ENCODE data around the gene ALG10B.

ALG10B gene

DNA sequence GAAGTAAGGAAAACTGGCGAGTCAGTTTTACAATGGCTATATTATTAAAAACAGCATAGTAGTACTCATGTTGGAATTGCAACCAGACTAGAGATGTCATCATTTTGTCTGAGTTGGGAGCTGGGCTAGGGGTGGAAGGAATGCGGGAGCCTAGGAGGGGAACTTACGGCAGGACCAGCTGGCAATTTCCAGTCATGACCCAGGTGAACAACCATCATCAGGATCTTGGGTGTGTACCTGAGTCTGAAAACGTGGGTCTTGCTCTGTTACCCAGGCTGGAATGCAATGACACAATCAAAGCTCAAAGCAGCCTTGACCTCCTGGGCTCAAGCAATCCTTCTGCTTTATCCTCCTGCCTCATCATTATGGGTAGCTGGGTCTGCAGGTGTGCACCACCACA is 50.9 kb downstream of the ALG10B start:
- H3K9me3 ChIP-seq (ENCODE audit: insufficient read depth, low read length), result no peaks in the 10 kb centered on the region
- H3K4me2 ChIP-seq (ENCODE audit: low read depth, low read length, poor library complexity, severe bottlenecking), result no peak overlapping the region
- no peaks in the 10 kb centered on the region for H3K27me3 ChIP-seq (ENCODE audit: low read length)
- TF ChIP-seq CTCF (IDR thresholded peaks at IDR 0.05; ENCODE audit: insufficient read depth, low read length, poor library complexity, severe bottlenecking) (no peak), EZH2phosphoT487 (conservative IDR thresholded peaks at IDR 0.05; ENCODE audit: low read length) (no peak)
- H3K9me2 ChIP-seq (replicated peaks; ENCODE audit: insufficient read depth, low read length), result no peaks in the 10 kb centered on the region
- no peaks in the 10 kb centered on the region for H3K79me2 ChIP-seq (ENCODE audit: insufficient read depth, low read length)
- no peak overlapping the region for H3K27ac ChIP-seq (ENCODE audit: low read depth, low read length)
- H2AFZ ChIP-seq (ENCODE audit: low read depth, low read length, severe bottlenecking), result no peak overlapping the region
- H3F3A ChIP-seq (ENCODE audit: insufficient read depth), result no peaks in the 10 kb centered on the region
- no peaks in the 10 kb centered on the region for H3K36me3 ChIP-seq (ENCODE audit: low read length)
- H4K20me1 ChIP-seq (ENCODE audit: low read depth, low read length), result no peaks in the 10 kb centered on the region
- no peak overlapping the region for H3K4me3 ChIP-seq (ENCODE audit: insufficient read depth, low read length, poor library complexity, severe bottlenecking)
- H3K9ac ChIP-seq (ENCODE audit: low read length), result no peak overlapping the region

DNA sequence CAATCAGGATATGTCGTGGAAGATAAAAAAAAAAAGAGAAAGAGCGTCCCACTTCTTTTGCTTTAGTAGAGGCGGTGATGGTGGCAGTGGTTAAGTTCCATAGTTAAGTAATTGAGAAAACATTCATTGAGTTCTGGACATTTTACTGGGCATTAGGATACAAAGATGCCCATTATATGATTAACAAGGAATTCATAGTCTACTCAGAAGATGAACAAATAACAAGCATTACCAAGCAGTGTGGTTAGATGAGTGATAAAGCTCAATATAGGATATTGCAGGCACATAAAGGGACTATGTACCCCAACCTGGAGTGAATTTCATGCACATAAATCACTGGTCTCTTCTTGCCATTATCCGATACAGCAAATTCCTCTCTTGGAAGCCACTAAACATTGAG is 53.7 kb downstream of the ALG10B start:
- no peak overlapping the region for H3K4me3 ChIP-seq (ENCODE audit: insufficient read depth, low read length, poor library complexity, severe bottlenecking)
- no peak overlapping the region for H3K4me2 ChIP-seq (ENCODE audit: low read depth, low read length, poor library complexity, severe bottlenecking)
- H3K27me3 ChIP-seq (ENCODE audit: low read length), result no peaks in the 10 kb centered on the region
- no peaks in the 10 kb centered on the region for H3K9me2 ChIP-seq (replicated peaks; ENCODE audit: insufficient read depth, low read length)
- TF ChIP-seq CTCF (IDR thresholded peaks at IDR 0.05; ENCODE audit: insufficient read depth, low read length, poor library complexity, severe bottlenecking), result no peak
- TF ChIP-seq EZH2phosphoT487 (conservative IDR thresholded peaks at IDR 0.05; ENCODE audit: low read length), result no peak
- H3K79me2 ChIP-seq (ENCODE audit: insufficient read depth, low read length), result no peaks in the 10 kb centered on the region
- no peak overlapping the region for H3K9ac ChIP-seq (ENCODE audit: low read length)
- no peak overlapping the region for H3K27ac ChIP-seq (ENCODE audit: low read depth, low read length)
- peaks cover 4% of the 10 kb centered on the region; the same call in 1 of the 2 replicates for H3K9me3 ChIP-seq (ENCODE audit: insufficient read depth, low read length)
- H4K20me1 ChIP-seq (ENCODE audit: low read depth, low read length), result no peaks in the 10 kb centered on the region
- no peaks in the 10 kb centered on the region for H3K36me3 ChIP-seq (ENCODE audit: low read length)
- H3F3A ChIP-seq (ENCODE audit: insufficient read depth), result no peaks in the 10 kb centered on the region
- no peak overlapping the region for H2AFZ ChIP-seq (ENCODE audit: low read depth, low read length, severe bottlenecking)

GRCh38 chr12:38373784-38374183 is 57.2 kb downstream of the ALG10B start:
- Histone ChIP-seq H2AFZ (ENCODE audit: low read depth, low read length, severe bottlenecking) (no peak overlapping the region), H4K20me1 (ENCODE audit: low read depth, low read length) (no peaks in the 10 kb centered on the region), H3K9me2 (replicated peaks; ENCODE audit: insufficient read depth, low read length) (no peaks in the 10 kb centered on the region), H3F3A (ENCODE audit: insufficient read depth) (no peaks in the 10 kb centered on the region), H3K9me3 (ENCODE audit: insufficient read depth, low read length) (peaks cover 4% of the 10 kb centered on the region; the same call in 1 of the 2 replicates), H3K4me3 (ENCODE audit: insufficient read depth, low read length, poor library complexity, severe bottlenecking) (no peak overlapping the region), H3K36me3 (ENCODE audit: low read length) (no peaks in the 10 kb centered on the region), H3K4me2 (ENCODE audit: low read depth, low read length, poor library complexity, severe bottlenecking) (no peak overlapping the region), H3K27ac (ENCODE audit: low read depth, low read length) (no peak overlapping the region), H3K9ac (ENCODE audit: low read length) (no peak overlapping the region), H3K27me3 (ENCODE audit: low read length) (no peaks in the 10 kb centered on the region), H3K79me2 (ENCODE audit: insufficient read depth, low read length) (no peaks in the 10 kb centered on the region)
- no peak for TF ChIP-seq CTCF (IDR thresholded peaks at IDR 0.05; ENCODE audit: insufficient read depth, low read length, poor library complexity, severe bottlenecking)
- no peak for TF ChIP-seq EZH2phosphoT487 (conservative IDR thresholded peaks at IDR 0.05; ENCODE audit: low read length)

All from SU-DHL-6 (cell line).